Left ventricle myocardium superior (tissue), 1 donor: Measurements from ENCODE around the gene MDK. TPM values are rescaled to one million over a fixed set of nuclear protein-coding genes. Genes with fewer than 3 reads are reported as not detected.

Experiments
- ATAC-seq: fragments of 200-7000 bp; cut with Tn5 transposase; one replicate; pipeline ENCODE4 v1.9.1; 2020; ENCODE audit warnings: mild to moderate bottlenecking, moderate library complexity
- DNase-seq: peaks from one replicate; pipeline ENCODE4 v3.0.0-alpha.2; 2020
- intact Hi-C: fragments of 100-400 bp; cut with micrococcal nuclease; formaldehyde crosslinking; loops from one replicate; pipeline ENCODE4 v1.11.0; 2022
- long read RNA-seq: library from polyadenylated mRNA; unstranded; transcript quantifications from one replicate; pipeline ENCODE4 v2.0.0, GENCODE V29; 2021
- total RNA-seq: library from RNA; stranded (reverse); fragmentation: NEBNext Ultra II Directional; extraction: Animal tissue kit (Norgen Biotek cat#: 25700); gene quantifications from one replicate; pipeline ENCODE4 v1.2.1, GENCODE V29; 2021
- donor health status: DM: no; HTN: yes; CAD: no; lungs with severe emphysema.

The MDK gene
- total RNA-seq = 5.7 TPM
- long read RNA-seq, partial matches to known transcripts = 1 of 4 reads
- long read RNA-seq, other reads (novel, unspliced or antisense) = 0 of 4 reads

GRCh38 chr11:46381048-46381818 lies at the start of gene MDK:
Gene MDK, plus strand, starts transcription at chr11:46381669. Its CDS starts 389 bp downstream, at chr11:46382058.
- intact Hi-C loops = no loop called here
- ATAC-seq (peak; percentile 10), DNase-seq (no peak)

GRCh38 chr11:46332093-46332567 lies 49.3 kb upstream of the MDK start:
- ATAC-seq (no peak), DNase-seq (no peak)
- intact Hi-C loops = no loop called here

- DNase-seq = peak; percentile 43
- ATAC-seq = peak; percentile 41
- intact Hi-C loops = no loop called here
Observed at GRCh38 chr11:46332568-46333393, 48.7 kb upstream of the MDK start.

GRCh38 chr11:46333394-46333947 lies 48.0 kb upstream of the MDK start:
- DNase-seq (no peak), ATAC-seq (no peak)
- intact Hi-C loops = no loop called here

GRCh38 chr11:46334211-46334610 lies 47.3 kb upstream of the MDK start:
- DNase-seq (no peak), ATAC-seq (no peak)
- intact Hi-C loops = no loop called here

- intact Hi-C loops = no loop called here
- DNase-seq (no peak), ATAC-seq (no peak)
Observed at GRCh38 chr11:46335271-46335670, 46.2 kb upstream of the MDK start.

GRCh38 chr11:46335890-46336562 lies 45.4 kb upstream of the MDK start:
- DNase-seq (no peak), ATAC-seq (no peak)
- intact Hi-C loops = no loop called here

GRCh38 chr11:46336563-46337180 lies 44.8 kb upstream of the MDK start:
- intact Hi-C loops = no loop called here
- no peak for ATAC-seq
- no peak for DNase-seq

GRCh38 chr11:46337626-46338345 lies 43.7 kb upstream of the MDK start:
- DNase-seq = no peak
- intact Hi-C loops = no loop called here
- ATAC-seq = no peak

- ATAC-seq = no peak
- intact Hi-C loops = no loop called here
- no peak for DNase-seq
Observed at GRCh38 chr11:46338636-46338987, 42.9 kb upstream of the MDK start.

- peak; percentile 83 for ATAC-seq
- peak; percentile 81 for DNase-seq
- intact Hi-C loops = no loop called here
Observed at GRCh38 chr11:46338988-46339666, 42.3 kb upstream of the MDK start.

GRCh38 chr11:46339816-46340215 lies 41.7 kb upstream of the MDK start:
- ATAC-seq = peak; percentile 76
- DNase-seq = no peak

GRCh38 chr11:46341454-46341853 lies 40.0 kb upstream of the MDK start:
- intact Hi-C loops = no loop called here
- DNase-seq = no peak
- ATAC-seq = no peak

More at GRCh38 chr11:46339816-46340215, 41.7 kb upstream of the MDK start:
- intact Hi-C loops = no loop called here

GRCh38 chr11:46342239-46342638 lies 39.2 kb upstream of the MDK start:
- intact Hi-C loops = no loop called here
- DNase-seq (peak; percentile 47), ATAC-seq (no peak)

- intact Hi-C loops = no loop called here
- ATAC-seq = no peak
Observed at GRCh38 chr11:46343520-46343919, 37.9 kb upstream of the MDK start.

GRCh38 chr11:46345131-46345597 lies 36.3 kb upstream of the MDK start:
- ATAC-seq = peak; percentile 26
- intact Hi-C loops = no loop called here

More at GRCh38 chr11:46343520-46343919, 37.9 kb upstream of the MDK start:
- DNase-seq = no peak

GRCh38 chr11:46345881-46346484 lies 35.5 kb upstream of the MDK start:
- ATAC-seq = no peak
- no peak for DNase-seq
- intact Hi-C loops = no loop called here

More at GRCh38 chr11:46345131-46345597, 36.3 kb upstream of the MDK start:
- DNase-seq = peak; percentile 72
